ENCODE results near the gene AVP. TPM values are rescaled to one million over a fixed set of nuclear protein-coding genes. Genes with fewer than 3 reads are reported as not detected.

The AVP gene
- total and polyA plus RNA-seq, 9 of the 15 experiments (the other 6 are each of a cell fraction or from before 2014, with no cell fraction given): not detected

DNA sequence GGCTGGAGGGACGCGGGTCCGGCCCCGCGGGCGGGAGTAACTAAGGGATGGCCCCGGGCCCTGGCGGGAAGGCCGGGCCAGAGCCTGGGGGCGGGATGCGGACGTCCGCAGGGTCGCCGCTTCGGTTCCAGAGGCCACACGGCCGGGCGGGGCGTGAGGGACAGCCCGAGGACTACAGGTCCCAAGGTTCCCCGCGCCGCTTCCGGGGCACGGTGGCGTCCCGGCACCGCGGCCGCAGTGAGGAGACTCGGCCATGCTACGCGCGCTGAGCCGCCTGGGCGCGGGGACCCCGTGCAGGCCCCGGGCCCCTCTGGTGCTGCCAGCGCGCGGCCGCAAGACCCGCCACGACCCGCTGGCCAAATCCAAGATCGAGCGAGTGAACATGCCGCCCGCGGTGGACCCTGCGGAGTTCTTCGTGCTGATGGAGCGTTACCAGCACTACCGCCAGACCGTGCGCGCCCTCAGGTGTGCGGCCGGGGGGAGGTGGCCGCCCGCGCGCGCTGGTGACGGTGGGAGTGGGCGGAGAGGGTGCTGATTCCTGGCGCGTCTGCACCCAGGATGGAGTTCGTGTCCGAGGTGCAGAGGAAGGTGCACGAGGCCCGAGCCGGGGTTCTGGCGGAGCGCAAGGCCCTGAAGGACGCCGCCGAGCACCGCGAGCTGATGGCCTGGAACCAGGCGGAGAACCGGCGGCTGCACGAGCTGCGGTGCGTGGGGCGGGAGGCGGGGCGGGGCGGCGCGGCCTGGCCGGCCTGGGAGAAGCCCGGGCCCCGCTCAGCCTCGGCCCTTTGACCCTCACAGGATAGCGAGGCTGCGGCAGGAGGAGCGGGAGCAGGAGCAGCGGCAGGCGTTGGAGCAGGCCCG lies 38.5 kb downstream of the AVP start, which contains the start of gene MRPS26 (continued):
- TF ChIP-seq ETV1 (tag; conservative IDR thresholded peaks at IDR 0.05; ENCODE audit: low read depth) (no peak), CHD7 (IDR thresholded peaks at IDR 0.05; ENCODE audit: low read depth, low read length) (no peak), MECOM (CRISPR knock-in tag; IDR thresholded peaks at IDR 0.05) (no peak), HLTF (IDR thresholded peaks at IDR 0.05) (no peak), RBM34 (IDR thresholded peaks at IDR 0.05; ENCODE audit: borderline replicate concordance, insufficient read depth, low read length) (0 out of 2 replicates have a peak, but pooled peaks have one; percentile 23), RBM39 (optimal IDR thresholded peaks at IDR 0.05; ENCODE audit: low read depth, low read length) (no peak), HEY1 (CRISPR knock-in tag; IDR thresholded peaks at IDR 0.05; ENCODE audit: borderline replicate concordance) (no peak), ARID1B (IDR thresholded peaks at IDR 0.05) (no peak), ZBTB7A (IDR thresholded peaks at IDR 0.05; ENCODE audit: borderline replicate concordance, control insufficient read depth, low read depth, low read length) (peak; percentile 80), MYNN (IDR thresholded peaks at IDR 0.05) (no peak), MYNN (CRISPR knock-in tag; IDR thresholded peaks at IDR 0.05) (no peak), ZNF395 (CRISPR knock-in tag; IDR thresholded peaks at IDR 0.05) (no peak; the same call in 1 of the 2 replicates), FOXP1 (CRISPR knock-in tag; IDR thresholded peaks at IDR 0.05) (0 out of 2 replicates have a peak, but pooled peaks have one; percentile 70)

Measured in K562 (cell line).